ENCODE data around the gene DNAH17. TPM values are rescaled to one million over a fixed set of nuclear protein-coding genes. Genes with fewer than 3 reads are reported as not detected.

Gene DNAH17
- total RNA-seq, 1 experiment from 2014 or later: 0.23 TPM

DNA sequence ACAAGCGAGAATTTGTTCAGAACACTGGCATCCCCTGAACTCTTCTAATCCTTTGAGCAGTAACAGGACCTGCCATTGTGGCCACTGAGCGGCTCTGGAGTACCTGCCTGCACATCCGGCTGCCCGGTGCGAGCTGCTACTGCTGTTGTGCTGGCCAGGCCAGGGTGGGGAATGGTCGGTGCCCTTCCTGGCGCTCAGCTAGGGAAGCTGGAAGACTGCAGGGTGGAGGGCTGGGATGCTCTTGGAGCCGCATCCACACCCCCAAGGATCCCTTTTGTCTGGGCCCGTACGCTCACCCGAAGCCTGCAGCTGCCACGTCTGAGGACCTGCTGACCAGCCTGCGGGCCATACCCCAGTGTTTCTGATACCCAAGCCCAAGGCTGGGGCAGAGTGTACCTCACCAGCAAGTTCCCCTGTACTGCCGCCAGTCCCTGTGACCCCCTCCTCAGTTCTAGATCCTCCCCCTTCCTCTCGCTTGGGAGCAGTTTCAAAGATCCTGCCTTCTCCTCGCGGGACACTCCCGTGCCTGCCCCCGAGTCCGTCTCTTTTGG is 149.1 kb downstream of the DNAH17 start:
- H3K4me3 Mint-ChIP-seq (ENCODE audit: unreplicated experiment): no peak overlapping the region
- no peaks in the 10 kb centered on the region for H3K9me3 Mint-ChIP-seq (ENCODE audit: unreplicated experiment)
- peaks cover 82% of the 10 kb centered on the region for H3K36me3 Mint-ChIP-seq (ENCODE audit: insufficient read depth, unreplicated experiment)
- H3K27ac Mint-ChIP-seq (ENCODE audit: unreplicated experiment): no peak overlapping the region
- no peaks in the 10 kb centered on the region for H3K27me3 Mint-ChIP-seq (ENCODE audit: insufficient read depth, unreplicated experiment)
- Histone ChIP-seq H3K4me3 (ENCODE audit: low read depth, low read length) (no peak overlapping the region), H3K4me1 (no peaks in the 10 kb centered on the region), H3K36me3 (ENCODE audit: control insufficient read depth, insufficient read depth, low read length) (peaks cover 6% of the 10 kb centered on the region), H3K27me3 (replicated peaks; ENCODE audit: control insufficient read depth, insufficient read depth, low read length) (no peaks in the 10 kb centered on the region), H3K9me3 (no peaks in the 10 kb centered on the region)
- BruUV-seq (replicated peaks): no TSS peak
- H3K4me1 Mint-ChIP-seq (ENCODE audit: low read depth, unreplicated experiment): peaks cover 9% of the 10 kb centered on the region
- TF ChIP-seq CTCF (IDR thresholded peaks at IDR 0.05; ENCODE audit: insufficient read depth in 1 of 2, low read depth in 1 of 2, low read length in 1 of 2, severe bottlenecking in 1 of 2, unreplicated experiment in 1 of 2): no peak
- CTCF ChIA-PET: interaction anchor here (1.1 kb wide), 1 partner anchor 67 kb away, joined by 3 read pairs; no protein-coding TSS in a partner anchor
- no peak for DNase-seq
- POLR2A ChIA-PET: no interaction called here
- intact Hi-C loops (cut with micrococcal nuclease; ENCODE audit: unreplicated experiment): no loop called here

DNA sequence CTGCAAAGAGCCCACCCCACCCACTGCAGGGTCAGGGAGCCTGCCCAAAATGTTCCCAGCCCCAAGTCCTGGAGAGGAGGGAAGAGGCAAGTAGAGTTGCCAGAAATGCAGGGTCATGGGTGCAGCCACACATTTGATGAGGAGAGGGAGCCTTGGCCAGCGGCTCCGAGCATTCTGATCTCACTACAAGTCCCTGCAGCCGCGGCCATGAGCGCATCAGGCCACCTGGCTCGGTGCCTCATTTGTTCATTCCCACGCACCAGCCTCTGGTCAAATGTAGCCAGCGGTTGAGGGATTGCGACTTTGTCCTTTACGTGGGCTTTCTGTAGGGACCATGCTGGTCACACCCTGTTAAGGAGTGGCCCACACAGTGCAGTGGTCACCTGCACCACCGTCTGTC is 150.1 kb downstream of the DNAH17 start:
- H3K27me3 ChIP-seq (replicated peaks; ENCODE audit: control insufficient read depth, insufficient read depth, low read length): no peaks in the 10 kb centered on the region
- Mint-ChIP-seq H3K4me1 (ENCODE audit: low read depth, unreplicated experiment) (peaks cover 6% of the 10 kb centered on the region), H3K4me3 (ENCODE audit: unreplicated experiment) (no peak overlapping the region), H3K27ac (ENCODE audit: unreplicated experiment) (no peak overlapping the region), H3K27me3 (ENCODE audit: insufficient read depth, unreplicated experiment) (no peaks in the 10 kb centered on the region), H3K9me3 (ENCODE audit: unreplicated experiment) (no peaks in the 10 kb centered on the region), H3K36me3 (ENCODE audit: insufficient read depth, unreplicated experiment) (peaks cover 85% of the 10 kb centered on the region)
- no peak for TF ChIP-seq CTCF (IDR thresholded peaks at IDR 0.05; ENCODE audit: insufficient read depth in 1 of 2, low read depth in 1 of 2, low read length in 1 of 2, severe bottlenecking in 1 of 2, unreplicated experiment in 1 of 2)
- DNase-seq: no peak
- CTCF ChIA-PET: no interaction called here
- H3K4me1 ChIP-seq: peaks cover 6% of the 10 kb centered on the region
- intact Hi-C loops (cut with micrococcal nuclease; ENCODE audit: unreplicated experiment): no loop called here
- H3K4me3 ChIP-seq (ENCODE audit: low read depth, low read length): no peak overlapping the region
- H3K36me3 ChIP-seq (ENCODE audit: control insufficient read depth, insufficient read depth, low read length): peaks cover 6% of the 10 kb centered on the region
- no TSS peak for BruUV-seq (replicated peaks)
- no peaks in the 10 kb centered on the region for H3K9me3 ChIP-seq
- POLR2A ChIA-PET: no interaction called here

- Mint-ChIP-seq H3K9me3 (ENCODE audit: unreplicated experiment) (no peaks in the 10 kb centered on the region), H3K27ac (ENCODE audit: unreplicated experiment) (no peak overlapping the region), H3K36me3 (ENCODE audit: insufficient read depth, unreplicated experiment) (peaks cover 90% of the 10 kb centered on the region), H3K4me1 (ENCODE audit: low read depth, unreplicated experiment) (peaks cover 7% of the 10 kb centered on the region), H3K27me3 (ENCODE audit: insufficient read depth, unreplicated experiment) (no peaks in the 10 kb centered on the region), H3K4me3 (ENCODE audit: unreplicated experiment) (no peak overlapping the region)
- H3K4me3 ChIP-seq (ENCODE audit: low read depth, low read length): no peak overlapping the region
- no peaks in the 10 kb centered on the region for H3K27me3 ChIP-seq (replicated peaks; ENCODE audit: control insufficient read depth, insufficient read depth, low read length)
- BruUV-seq (replicated peaks): no TSS peak
- no peak for TF ChIP-seq CTCF (IDR thresholded peaks at IDR 0.05; ENCODE audit: insufficient read depth in 1 of 2, low read depth in 1 of 2, low read length in 1 of 2, severe bottlenecking in 1 of 2, unreplicated experiment in 1 of 2)
- H3K4me1 ChIP-seq: peaks cover 11% of the 10 kb centered on the region
- CTCF ChIA-PET: no interaction called here
- no peaks in the 10 kb centered on the region for H3K9me3 ChIP-seq
- peaks cover 6% of the 10 kb centered on the region for H3K36me3 ChIP-seq (ENCODE audit: control insufficient read depth, insufficient read depth, low read length)
- no peak for DNase-seq
- intact Hi-C loops (cut with micrococcal nuclease; ENCODE audit: unreplicated experiment): no loop called here
- POLR2A ChIA-PET: no interaction called here
Observed at GRCh38 chr17:78426293-78426879, 150.8 kb downstream of the DNAH17 start.
